Testis (tissue), 3 donors: ENCODE data around the gene TENM4. TPM values are rescaled to one million over a fixed set of nuclear protein-coding genes. Genes with fewer than 3 reads are reported as not detected.

ENCODE experiments used
- DNase-seq: peaks from one replicate; pipeline ENCODE4 v3.0.0-alpha.2; 2019
- H3K27ac ChIP-seq, 2 donors: fragments of 200-600 bp; sonication (generic); one replicate each; pipeline ENCODE4 v1.5.1; 2019
- H3K27me3 ChIP-seq: fragments of 200-600 bp; sonication (generic); one replicate; pipeline ENCODE4 v1.5.1; 2019
- H3K36me3 ChIP-seq: fragments of 200-600 bp; sonication (generic); one replicate; pipeline ENCODE4 v1.5.1; 2017; ENCODE audit warnings: low read depth; ENCODE audit errors: missing control alignments
- H3K4me1 ChIP-seq: fragments of 200-600 bp; sonication (generic); one replicate; pipeline ENCODE4 v1.5.1; 2019
- H3K4me3 ChIP-seq, 2 donors: fragments of 200-600 bp; sonication (generic); one replicate each; pipeline ENCODE4 v1.5.1; 2017 to 2019
- H3K9me3 ChIP-seq: fragments of 200-600 bp; sonication (generic); one replicate; pipeline ENCODE4 v1.5.1; 2017
- POLR2A ChIP-seq: fragments of 450-650 bp; IDR thresholded peaks from one replicate; pipeline ENCODE4 v1.6.1; 2017; ENCODE audit warnings: antibody characterized with exemption, mild to moderate bottlenecking, moderate library complexity
- WGBS, 2 donors: methylation state at CpG; one replicate each; pipeline ENCODE4 v1.1.5; 2018; 5-methylcytosine and 5-hydroxymethylcytosine counted together
- intact Hi-C: fragments of 100-400 bp; cut with DNase I; formaldehyde crosslinking; loops from one replicate; pipeline ENCODE4 v1.15.1; 2023; ENCODE audit warnings: low total_unique reads
- polyA plus RNA-seq: library from polyadenylated mRNA; stranded (reverse); fragments of 350-450 nt; fragmentation: Illumina TruSeq; extraction: RNeasy Lipid Tissue Mini Kit (QIAGEN cat#74804); gene quantifications from one replicate; pipeline ENCODE4 v1.2.3, GENCODE V29; 2014; ENCODE audit warnings: low read depth, low replicate concordance; ENCODE audit not compliant: insufficient read depth
- total RNA-seq, 2 donors: library from RNA; depleted of rRNA; stranded (reverse); fragments of >200 nt; gene quantifications; one replicate each; pipeline ENCODE4 v1.2.3, GENCODE V29; 2016
- TF ChIP-seq, protein P1 (sequence below), 3 experiments: fragments of 450-650 bp in 2 of 3; fragments of 200-600 bp in 1 of 3; sonication (generic) in 1 of 3; IDR thresholded peaks; one replicate each; pipeline ENCODE4 v1.5.1; 2016 to 2019; ENCODE audit warnings: antibody characterized with exemption in 3 of 3, mild to moderate bottlenecking in 2 of 3, moderate library complexity in 1 of 3

TENM4 gene
- total and polyA plus RNA-seq, 3 donors from 2014 or later: 10.6 to 17.9 (median 11.4) TPM

DNA sequence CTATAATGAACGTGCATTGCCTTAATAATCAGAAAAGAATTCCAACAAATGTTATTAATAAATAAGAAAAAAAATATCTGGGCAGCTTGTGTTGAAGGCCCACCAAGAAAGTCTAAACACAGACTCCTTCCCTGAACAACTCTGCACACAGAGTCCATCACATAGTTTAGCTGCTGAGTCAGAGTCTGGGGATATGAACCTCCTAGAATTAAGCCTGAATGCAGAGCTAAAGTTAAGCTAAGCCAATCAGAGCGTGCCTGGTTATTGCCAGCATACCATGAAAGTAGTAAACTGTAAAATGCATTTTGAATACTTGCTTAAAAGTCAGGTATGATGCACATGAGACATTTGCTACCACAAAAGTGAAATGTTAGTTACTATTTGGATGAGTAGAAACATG is 25.6 kb upstream of the TENM4 start:
- WGBS, 2 donors: 58 to 66% methylated on average over 2 of the region's 2 CpGs
- Histone ChIP-seq H3K9me3 (no peaks in the 10 kb centered on the region), H3K4me3 (no peak overlapping the region), H3K4me1 (no peaks in the 10 kb centered on the region), H3K36me3 (no peaks in the 10 kb centered on the region), H3K27ac (no peak overlapping the region), H3K27me3 (no peaks in the 10 kb centered on the region)
- intact Hi-C loops: no loop called here
- no peak for DNase-seq
- TF ChIP-seq, protein P1, sequence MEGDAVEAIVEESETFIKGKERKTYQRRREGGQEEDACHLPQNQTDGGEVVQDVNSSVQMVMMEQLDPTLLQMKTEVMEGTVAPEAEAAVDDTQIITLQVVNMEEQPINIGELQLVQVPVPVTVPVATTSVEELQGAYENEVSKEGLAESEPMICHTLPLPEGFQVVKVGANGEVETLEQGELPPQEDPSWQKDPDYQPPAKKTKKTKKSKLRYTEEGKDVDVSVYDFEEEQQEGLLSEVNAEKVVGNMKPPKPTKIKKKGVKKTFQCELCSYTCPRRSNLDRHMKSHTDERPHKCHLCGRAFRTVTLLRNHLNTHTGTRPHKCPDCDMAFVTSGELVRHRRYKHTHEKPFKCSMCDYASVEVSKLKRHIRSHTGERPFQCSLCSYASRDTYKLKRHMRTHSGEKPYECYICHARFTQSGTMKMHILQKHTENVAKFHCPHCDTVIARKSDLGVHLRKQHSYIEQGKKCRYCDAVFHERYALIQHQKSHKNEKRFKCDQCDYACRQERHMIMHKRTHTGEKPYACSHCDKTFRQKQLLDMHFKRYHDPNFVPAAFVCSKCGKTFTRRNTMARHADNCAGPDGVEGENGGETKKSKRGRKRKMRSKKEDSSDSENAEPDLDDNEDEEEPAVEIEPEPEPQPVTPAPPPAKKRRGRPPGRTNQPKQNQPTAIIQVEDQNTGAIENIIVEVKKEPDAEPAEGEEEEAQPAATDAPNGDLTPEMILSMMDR (IDR thresholded peaks at IDR 0.05): no peak
- TF ChIP-seq POLR2A: no peak

- intact Hi-C loops: no loop called here
- Histone ChIP-seq H3K9me3 (no peaks in the 10 kb centered on the region), H3K27ac (no peak overlapping the region), H3K4me3 (no peak overlapping the region), H3K4me1 (no peaks in the 10 kb centered on the region), H3K36me3 (no peaks in the 10 kb centered on the region), H3K27me3 (no peaks in the 10 kb centered on the region)
- no peak for DNase-seq
- TF ChIP-seq, protein P1 (IDR thresholded peaks at IDR 0.05): no peak
- TF ChIP-seq POLR2A: no peak
- WGBS, 2 donors: 95 to 96% methylated on average over 2 of the region's 2 CpGs
These were observed 24.3 kb upstream of the TENM4 start for GRCh38 chr11:79465160-79465559.

- TF ChIP-seq, protein P1 (IDR thresholded peaks at IDR 0.05): no peak
- no peak for TF ChIP-seq POLR2A
- intact Hi-C loops: no loop called here
- Histone ChIP-seq H3K36me3 (no peaks in the 10 kb centered on the region), H3K4me1 (no peaks in the 10 kb centered on the region), H3K4me3 (no peak overlapping the region), H3K27ac (no peak overlapping the region), H3K9me3 (no peaks in the 10 kb centered on the region), H3K27me3 (no peaks in the 10 kb centered on the region)
- 87 to 94% methylated on average over 7 of the region's 7 CpGs for WGBS, 2 donors
- no peak for DNase-seq
These were observed 21.1 kb upstream of the TENM4 start for GRCh38 chr11:79461666-79462645.

GRCh38 chr11:79461144-79461543 is 20.3 kb upstream of the TENM4 start:
- H3K27ac ChIP-seq: no peak overlapping the region
- no peaks in the 10 kb centered on the region for H3K4me1 ChIP-seq
- no peaks in the 10 kb centered on the region for H3K27me3 ChIP-seq
- no peaks in the 10 kb centered on the region for H3K36me3 ChIP-seq
- WGBS, 2 donors: 52 to 61% methylated on average over 2 of the region's 2 CpGs
- no peaks in the 10 kb centered on the region for H3K9me3 ChIP-seq
- intact Hi-C loops: no loop called here
- TF ChIP-seq, protein P1 (IDR thresholded peaks at IDR 0.05): peak; percentile 23 to 57 (median 42)
- TF ChIP-seq POLR2A: no peak
- peak; percentile 64 for DNase-seq
- H3K4me3 ChIP-seq: no peak overlapping the region
